ENCODE results near the gene IVD. TPM values are rescaled to one million over a fixed set of nuclear protein-coding genes. Genes with fewer than 3 reads are reported as not detected.

Gene IVD
- total RNA-seq, 1 experiment from 2014 or later: 93.1 TPM

GRCh38 chr15:40465939-40466338, 60.3 kb downstream of the IVD start:
- H3K27me3 ChIP-seq (ENCODE audit: insufficient read depth, low read length): no peaks in the 10 kb centered on the region
- H3K4me1 ChIP-seq (ENCODE audit: insufficient read depth, low read length): no peaks in the 10 kb centered on the region; the same call in 1 of the 2 replicates
- H2BK120ac ChIP-seq (ENCODE audit: low read depth, low read length, poor library complexity, severe bottlenecking): no peak overlapping the region
- no peak overlapping the region for H3K4me2 ChIP-seq (ENCODE audit: insufficient read depth, insufficient read length, low read length)
- no peak for DNase-seq
- H3K79me1 ChIP-seq (ENCODE audit: insufficient read depth, low read depth, low read length, poor library complexity, severe bottlenecking): no peaks in the 10 kb centered on the region
- H4K8ac ChIP-seq (replicated peaks; ENCODE audit: insufficient read length, low read depth, low read length): no peak overlapping the region
- H3K56ac ChIP-seq (ENCODE audit: insufficient read length, low read depth, low read length): no peak overlapping the region
- Mint-ChIP-seq H3K9me3 (no peaks in the 10 kb centered on the region), H3K36me3 (ENCODE audit: insufficient read depth in 1 of 3, low read depth in 3 of 3) (peaks cover 23 to 56% (median 51%) of the 10 kb centered on the region in 3 experiments; a peak in 6 of 7 replicates), H3K27me3 (ENCODE audit: low read depth) (no peaks in the 10 kb centered on the region), H3K4me3 (no peak overlapping the region), H3K27ac (no peak overlapping the region), H3K4me1 (peaks cover 7 to 11% of the 10 kb centered on the region in 2 experiments)
- H4K91ac ChIP-seq (ENCODE audit: insufficient read length, low read depth, low read length): no peak overlapping the region
- peaks cover 2% of the 10 kb centered on the region for H4K20me1 ChIP-seq (ENCODE audit: control insufficient read depth, insufficient read depth, insufficient read length)
- TF ChIP-seq CTCF (conservative IDR thresholded peaks at IDR 0.05): no peak
- H2BK20ac ChIP-seq (ENCODE audit: low read depth, low read length, poor library complexity, severe bottlenecking): no peak overlapping the region
- H3K23ac ChIP-seq (ENCODE audit: insufficient read length, low read depth, low read length): no peak overlapping the region
- no peak overlapping the region for H2AK5ac ChIP-seq (ENCODE audit: insufficient read length, low read length)
- no peak overlapping the region for H2BK12ac ChIP-seq (ENCODE audit: insufficient read length, low read depth, low read length)
- H3K79me2 ChIP-seq (ENCODE audit: insufficient read depth, low read length): no peaks in the 10 kb centered on the region
- H3K4ac ChIP-seq (ENCODE audit: low read depth, low read length): no peak overlapping the region
- H3K27ac ChIP-seq (ENCODE audit: insufficient read length, low read depth, low read length): no peak overlapping the region
- no peaks in the 10 kb centered on the region for H3K9me3 ChIP-seq (ENCODE audit: control insufficient read depth, low read depth, low read length)
- H3K18ac ChIP-seq (ENCODE audit: insufficient read length, low read depth, low read length): no peak overlapping the region
- H2BK15ac ChIP-seq (ENCODE audit: low read depth, low read length): no peak overlapping the region
- H2AFZ ChIP-seq (ENCODE audit: low read length): no peak overlapping the region
- H3K9ac ChIP-seq (ENCODE audit: extremely low read depth, insufficient read length, low read length): no peak overlapping the region
- H3K23me2 ChIP-seq (ENCODE audit: insufficient read length, low read depth, low read length, poor library complexity, severe bottlenecking): peaks cover 4% of the 10 kb centered on the region
- WGBS (ENCODE audit: extremely low coverage, insufficient read length, low lambda C conversion rate): no CpG with 5 or more reads among the region's 10 CpGs
- H3T11ph ChIP-seq (ENCODE audit: low read length): no peak overlapping the region
- no peak overlapping the region for H3K14ac ChIP-seq (ENCODE audit: insufficient read depth, low read length)
- H4K5ac ChIP-seq (ENCODE audit: insufficient read length, low read depth, low read length): no peak overlapping the region
- H2BK5ac ChIP-seq (ENCODE audit: insufficient read length, low read length): no peak overlapping the region
